NCI-H69 (cell line): ENCODE data around the gene GOLGA8M.
A peak's percentile ranks its signal among the peaks of the same experiment; 100 is the strongest.
"Not testable (repeated sequence)": the region's sequence is repeated elsewhere in the genome, so short reads cannot be mapped to it uniquely, and the experiment has no call there.

Experiments
- DNase-seq: peaks from one replicate; lab custom pipeline; 2025; lab: John Stamatoyannopoulos, UW

The GOLGA8M gene, protein sequence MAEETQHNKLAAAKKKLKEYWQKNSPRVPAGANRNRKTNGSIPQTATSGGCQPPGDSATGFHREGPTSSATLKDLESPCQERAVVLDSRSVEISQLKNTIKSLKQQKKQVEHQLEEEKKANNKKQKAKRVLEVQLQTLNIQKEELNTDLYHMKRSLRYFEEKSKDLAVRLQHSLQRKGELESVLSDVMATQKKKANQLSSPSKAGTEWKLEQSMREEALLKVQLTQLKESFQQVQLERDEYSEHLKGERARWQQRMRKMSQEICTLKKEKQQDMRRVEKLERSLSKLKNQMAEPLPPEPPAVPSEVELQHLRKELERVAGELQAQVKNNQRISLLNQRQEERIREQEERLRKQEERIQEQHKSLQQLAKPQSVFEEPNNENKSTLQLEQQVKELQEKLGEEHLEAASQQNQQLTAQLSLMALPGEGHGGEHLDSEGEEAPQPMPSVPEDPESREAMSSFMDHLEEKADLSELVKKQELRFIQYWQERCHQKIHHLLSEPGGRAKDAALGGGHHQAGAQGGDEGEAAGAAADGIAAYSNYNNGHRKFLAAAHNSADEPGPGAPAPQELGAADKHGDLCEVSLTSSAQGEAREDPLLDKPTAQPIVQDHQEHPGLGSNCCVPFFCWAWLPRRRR

DNA sequence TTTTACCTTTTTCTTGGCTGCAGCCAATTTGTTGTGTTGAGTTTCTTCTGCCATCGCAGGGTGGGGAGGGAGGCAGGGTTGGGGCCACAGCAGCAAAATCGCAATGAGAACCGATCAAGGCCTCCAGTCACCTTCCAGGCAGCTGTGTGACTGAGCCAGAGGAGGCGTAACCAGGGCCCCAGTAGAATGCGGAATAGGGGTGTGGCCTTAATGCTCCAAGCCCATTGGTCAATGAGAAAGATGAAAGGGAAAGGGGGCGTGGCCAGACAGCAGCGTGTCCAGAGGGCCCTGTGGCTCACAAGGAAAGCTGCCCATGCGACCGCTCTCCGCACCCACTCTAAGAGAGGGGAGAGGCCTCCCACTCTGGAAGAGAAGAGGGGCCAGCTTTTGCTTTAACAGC, at the start of gene GOLGA8M:
GOLGA8M (minus strand) TSS at position 152 of the 400 bp plus-strand sequence; CDS start at position 54, 98 bp downstream.
- not testable (repeated sequence) for DNase-seq

DNA sequence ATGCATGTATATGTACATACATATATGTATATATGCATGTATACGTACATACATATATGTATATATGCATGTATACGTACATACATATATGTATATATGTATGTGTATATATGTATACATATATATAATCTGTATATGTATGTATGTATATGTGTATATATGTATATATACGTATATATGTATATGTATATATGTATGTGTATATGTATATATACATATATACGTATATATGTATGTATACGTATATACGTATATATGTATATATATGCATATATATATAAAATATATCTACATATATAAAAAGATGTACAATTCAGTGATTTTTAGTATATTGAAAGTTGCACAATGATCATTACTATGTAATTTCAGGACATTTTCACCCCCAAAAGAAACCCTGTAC, 30.7 kb upstream of the GOLGA8M start:
- DNase-seq, result not testable (repeated sequence)

DNA sequence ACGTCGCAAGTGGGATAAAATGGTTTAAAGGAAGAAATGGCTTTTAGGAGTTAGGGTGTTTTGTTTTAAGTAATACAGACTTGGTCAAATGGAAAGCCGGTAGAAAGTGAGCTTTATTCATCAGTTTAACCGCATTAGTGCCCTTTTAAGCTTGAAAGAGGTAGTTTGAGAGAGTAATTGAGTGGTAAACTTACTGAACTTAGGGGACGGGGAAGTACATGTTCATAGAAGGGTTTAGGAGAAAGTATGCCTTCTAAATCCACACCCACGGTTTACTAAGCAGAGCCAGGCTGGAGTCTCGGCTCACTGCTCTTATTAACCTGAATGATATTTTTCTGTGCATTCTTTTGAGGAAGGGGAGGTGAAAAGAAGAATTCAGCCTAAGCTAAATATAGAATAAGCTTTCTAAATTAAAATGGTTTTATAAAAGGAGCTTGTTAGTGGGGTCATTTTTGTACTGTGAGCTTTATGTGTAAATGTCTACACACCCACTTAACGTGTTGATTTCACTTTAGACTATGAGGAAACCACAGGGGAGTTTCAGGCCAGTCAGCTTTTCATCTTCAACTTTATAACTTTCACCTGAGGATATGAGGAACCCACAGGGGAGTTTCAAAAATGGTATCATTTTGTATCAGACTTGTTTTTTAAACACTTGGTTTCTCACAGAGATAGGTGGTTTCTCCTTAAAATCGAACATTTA, 26.5 kb upstream of the GOLGA8M start:
- not testable (repeated sequence) for DNase-seq

- not testable (repeated sequence) for DNase-seq
These were observed 26.0 kb upstream of the GOLGA8M start for GRCh38 chr15:28738200-28738561.

- peak; percentile 40 for DNase-seq
These were observed 25.4 kb upstream of the GOLGA8M start for GRCh38 chr15:28737521-28738199.

- DNase-seq, result peak; percentile 68
These were observed 15.8 kb upstream of the GOLGA8M start for GRCh38 chr15:28728061-28728460.

- not testable (repeated sequence) for DNase-seq
These were observed 14.8 kb upstream of the GOLGA8M start for GRCh38 chr15:28727026-28727425.

DNA sequence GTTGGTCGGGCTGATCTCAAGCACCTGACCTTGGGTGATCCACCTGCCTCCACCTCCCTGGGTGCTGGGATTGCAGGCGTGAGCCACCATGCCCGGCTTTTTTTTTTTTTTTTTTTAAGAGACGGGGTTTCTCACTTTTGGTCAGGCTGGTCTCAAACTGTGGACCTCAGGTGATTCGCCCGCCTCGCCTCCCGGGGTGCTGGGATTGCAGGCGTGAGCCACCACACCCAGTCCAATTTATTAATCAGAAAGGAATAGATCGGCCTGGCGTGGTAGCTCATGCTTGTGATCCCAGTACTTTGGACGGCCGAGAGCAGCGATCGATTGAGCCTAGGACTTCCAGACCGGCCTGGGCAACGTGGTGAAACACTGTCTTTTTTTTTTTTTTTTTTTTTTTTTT, 13.9 kb upstream of the GOLGA8M start:
- no peak for DNase-seq

GRCh38 chr15:28725556-28725955, 13.3 kb upstream of the GOLGA8M start:
- no peak for DNase-seq

DNA sequence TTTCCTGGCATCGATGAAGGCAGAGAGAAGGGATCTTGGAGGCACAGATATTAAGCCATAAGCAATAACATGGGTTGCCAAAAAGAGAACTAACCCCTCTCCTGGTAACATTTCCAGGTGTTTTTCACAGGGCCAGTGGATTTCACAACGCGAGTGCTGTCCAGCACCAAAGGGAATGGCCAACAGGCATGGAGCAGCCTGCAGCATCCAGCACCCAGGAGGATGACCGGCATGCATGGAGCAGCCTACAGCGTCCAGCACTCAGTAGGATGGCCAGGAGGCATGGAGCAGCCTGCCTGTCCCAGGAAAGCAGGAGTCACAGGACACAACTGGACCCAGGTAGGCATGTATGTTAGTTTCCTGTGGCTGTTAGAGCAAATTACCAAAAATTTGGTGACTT, 11.8 kb upstream of the GOLGA8M start:
- not testable (repeated sequence) for DNase-seq

DNA sequence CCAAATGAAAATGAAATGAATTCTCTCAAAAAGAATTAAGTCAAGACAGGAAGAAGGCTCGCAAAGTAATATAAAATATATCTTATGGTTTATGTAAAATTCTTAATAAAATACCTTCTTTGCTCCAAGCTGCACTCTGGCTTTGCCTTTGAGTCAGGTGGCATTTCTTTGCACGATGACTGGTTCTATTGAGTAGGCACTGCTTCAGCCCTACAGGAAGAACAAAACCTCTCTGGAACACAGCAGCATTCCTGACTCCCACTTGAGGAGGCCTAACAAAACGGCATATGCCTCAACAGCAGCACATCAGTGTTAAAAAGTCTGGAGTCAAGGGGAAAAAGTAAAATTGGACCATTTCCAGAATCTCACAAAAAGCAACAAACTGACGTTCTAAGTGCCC, 7.4 kb upstream of the GOLGA8M start:
- not testable (repeated sequence) for DNase-seq

DNA sequence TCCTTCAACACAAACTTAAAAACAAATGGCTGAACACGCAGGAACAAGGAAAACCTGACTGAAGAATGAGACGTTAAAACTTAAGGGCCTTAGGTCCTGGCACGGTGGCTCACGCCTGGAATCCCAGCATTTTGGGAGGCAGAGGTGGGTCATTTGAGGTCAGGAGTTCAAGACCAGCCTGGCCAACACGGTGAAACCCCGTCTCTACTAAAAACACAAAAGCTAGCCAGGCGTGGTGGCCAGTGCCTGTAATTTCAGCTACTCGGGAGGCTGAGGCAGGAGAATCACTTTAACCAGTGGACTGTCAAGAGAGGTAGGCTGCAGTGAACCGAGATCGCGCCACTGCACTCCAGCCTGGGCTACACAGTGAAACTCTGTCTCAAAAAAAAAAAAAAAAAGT, 6.4 kb upstream of the GOLGA8M start:
- not testable (repeated sequence) for DNase-seq

- DNase-seq, result not testable (repeated sequence)
These were observed 2.0 kb upstream of the GOLGA8M start for GRCh38 chr15:28714176-28714575.

- peak; percentile 10 for DNase-seq
These were observed 8.3 kb downstream of the GOLGA8M start for GRCh38 chr15:28703927-28704326.

DNA sequence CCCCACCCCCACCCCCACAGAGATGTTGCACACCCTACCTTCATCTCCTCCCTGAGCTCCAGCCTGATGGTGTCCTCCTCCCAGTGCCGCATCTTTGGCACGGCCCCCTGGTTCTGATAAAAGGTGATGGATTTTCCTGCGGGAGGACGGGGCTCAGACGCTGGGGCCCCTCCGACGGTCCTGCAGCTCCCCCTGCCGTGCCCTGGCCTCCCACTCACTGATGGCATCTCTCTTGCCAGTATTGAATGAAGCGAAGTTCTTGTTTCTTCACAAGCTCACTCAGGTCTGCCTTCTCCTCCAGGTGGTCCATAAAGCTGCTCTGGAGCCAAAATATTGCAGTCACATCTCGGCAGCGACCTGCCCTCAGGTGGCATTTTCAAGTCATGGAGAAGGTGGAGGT, 9.8 kb downstream of the GOLGA8M start:
- DNase-seq, result peak; percentile 6

GRCh38 chr15:28694006-28694751, 18.0 kb downstream of the GOLGA8M start:
- DNase-seq, result not testable (repeated sequence)

GRCh38 chr15:28693021-28693420, 19.2 kb downstream of the GOLGA8M start:
- DNase-seq, result not testable (repeated sequence)

DNA sequence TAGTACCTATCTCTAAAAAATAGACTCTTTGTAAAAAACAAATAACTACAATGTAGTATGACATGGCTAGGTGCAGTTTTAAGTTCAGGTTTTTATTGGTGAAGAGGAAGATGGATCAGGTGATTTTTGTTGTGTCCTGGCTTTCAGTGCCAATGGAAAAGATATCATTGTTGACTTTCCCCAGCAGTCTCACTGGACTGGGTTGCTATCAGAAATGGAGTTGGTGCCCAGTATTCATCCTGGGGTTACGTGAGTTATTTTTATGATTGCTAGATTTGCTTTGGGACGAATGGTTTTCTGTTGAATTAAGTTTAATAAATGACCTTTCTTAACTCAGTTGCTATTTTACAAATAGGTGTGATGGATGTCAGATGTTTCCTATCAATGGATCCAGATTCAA, 38.7 kb downstream of the GOLGA8M start:
- not testable (repeated sequence) for DNase-seq

- DNase-seq, result not testable (repeated sequence)
These were observed 40.1 kb downstream of the GOLGA8M start for GRCh38 chr15:28672122-28672521.

DNA sequence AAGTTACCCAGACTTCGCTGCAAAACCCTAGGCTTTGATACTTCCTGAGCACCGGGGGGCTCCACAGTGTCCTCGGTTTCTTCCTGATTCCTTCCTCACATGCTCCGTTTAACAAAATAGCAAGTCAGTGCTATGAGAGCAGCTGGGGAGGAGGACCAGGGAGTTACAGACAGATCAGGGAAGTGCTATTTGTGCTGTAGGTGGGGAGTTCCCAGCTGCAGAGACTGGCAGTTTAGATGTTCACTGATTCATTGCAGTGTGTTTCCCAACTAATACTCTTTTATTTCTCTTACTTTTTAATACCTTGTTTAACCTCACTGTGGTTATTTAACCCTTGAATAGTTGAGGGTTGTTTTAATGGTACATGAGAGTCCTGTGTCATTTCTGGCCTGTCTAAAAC, 45.8 kb downstream of the GOLGA8M start:
- not testable (repeated sequence) for DNase-seq

DNA sequence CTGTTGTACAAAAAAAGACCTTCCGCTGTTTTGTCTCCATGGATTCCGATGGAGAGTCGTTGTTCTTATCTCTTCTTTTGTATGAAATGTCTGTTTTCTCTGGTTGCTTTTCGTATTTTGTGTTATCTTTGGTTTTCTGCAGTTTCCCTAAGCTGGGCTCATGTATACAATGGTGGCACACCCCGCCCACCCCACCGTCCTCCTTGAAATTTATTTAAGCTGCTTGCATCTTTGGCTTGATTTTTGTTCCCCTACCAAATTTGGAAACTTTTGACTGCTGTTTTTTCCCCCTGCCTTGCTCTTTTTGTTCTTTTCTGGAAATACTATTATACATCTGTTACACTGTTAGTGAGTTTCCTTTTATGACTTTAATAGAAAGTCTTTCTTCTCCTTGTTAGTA, 47.6 kb downstream of the GOLGA8M start:
- DNase-seq, result not testable (repeated sequence)
